ENCODE measurements around the gene DNAH11.
A peak's percentile ranks its signal among the peaks of the same experiment; 100 is the strongest.

DNAH11 gene

DNA sequence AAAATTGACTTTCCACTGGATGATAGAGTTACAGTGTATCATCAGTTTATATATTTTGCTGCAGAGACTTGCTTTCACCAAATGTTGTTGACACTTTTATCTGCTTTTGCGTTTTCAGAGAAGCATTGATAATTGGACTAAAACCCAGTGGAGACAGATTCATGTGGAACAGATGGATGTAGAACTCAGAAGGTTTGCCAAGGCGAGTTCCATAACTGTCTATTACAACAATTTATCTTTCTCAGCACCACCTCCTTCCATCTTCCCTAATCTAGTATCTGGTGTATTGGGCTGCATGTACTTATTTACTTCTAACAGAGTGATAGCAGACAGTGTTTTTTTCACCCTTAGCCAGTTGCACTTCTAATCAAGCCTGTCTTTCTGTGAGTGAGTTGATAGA lies 73.3 kb downstream of the DNAH11 start:
- Histone ChIP-seq H3K9ac (ENCODE audit: low read length) (no peak overlapping the region), H3K4me3 (ENCODE audit: low read depth, low read length) (no peak overlapping the region), H3K14ac (ENCODE audit: low read length) (no peak overlapping the region), H3K27ac (ENCODE audit: low read depth, low read length) (no peak overlapping the region), H2BK120ac (ENCODE audit: insufficient read depth, low read length, poor library complexity) (no peak overlapping the region), H3K9me3 (ENCODE audit: insufficient read depth, low read depth, low read length) (no peaks in the 10 kb centered on the region), H2BK12ac (ENCODE audit: low read length) (no peak overlapping the region), H4K91ac (ENCODE audit: low read depth, low read length) (no peak overlapping the region), H4K8ac (ENCODE audit: low read depth, low read length) (no peak overlapping the region), H3K27me3 (ENCODE audit: insufficient read depth, low read length) (no peaks in the 10 kb centered on the region), H3K79me2 (ENCODE audit: control insufficient read depth, insufficient read depth, low read length, poor library complexity) (no peaks in the 10 kb centered on the region), H2BK5ac (ENCODE audit: low read depth, low read length, poor library complexity) (no peak overlapping the region), H3K36me3 (ENCODE audit: control insufficient read depth in 1 of 2, insufficient read depth in 2 of 2, low read length in 2 of 2) (no peaks in the 10 kb centered on the region), H3K4me2 (ENCODE audit: low read length) (no peak overlapping the region), H3K23ac (ENCODE audit: low read length) (no peak overlapping the region), H3K18ac (ENCODE audit: low read length) (no peak overlapping the region), H3K79me1 (ENCODE audit: low read length) (peaks cover 11% of the 10 kb centered on the region), H2AFZ (ENCODE audit: insufficient read depth, low read length, poor library complexity) (no peak overlapping the region), H3K4me1 (ENCODE audit: control insufficient read depth in 1 of 2, insufficient read depth in 2 of 2, low read length in 2 of 2) (peaks cover 12% of the 10 kb centered on the region in 2 experiments), H4K12ac (ENCODE audit: low read depth, low read length) (no peak overlapping the region), H2AK5ac (ENCODE audit: low read length) (no peak overlapping the region), H3K4ac (ENCODE audit: low read depth, low read length) (no peak overlapping the region)
- no CpG with 5 or more reads among the region's 2 CpGs for WGBS (ENCODE audit: extremely low coverage, insufficient coverage, insufficient read length)
- DNase-seq, result no peak

GRCh38 chr7:21616796-21617436 lies 74.1 kb downstream of the DNAH11 start:
- DNase-seq, result peak; percentile 37 to 90
- H3K79me2 ChIP-seq (ENCODE audit: control insufficient read depth, insufficient read depth, low read length, poor library complexity), result no peaks in the 10 kb centered on the region
- H3K4me1 ChIP-seq (ENCODE audit: control insufficient read depth in 1 of 2, insufficient read depth in 2 of 2, low read length in 2 of 2), result peaks cover 12% of the 10 kb centered on the region in 2 experiments
- H3K18ac ChIP-seq (ENCODE audit: low read length), result no peak overlapping the region
- H3K9me3 ChIP-seq (ENCODE audit: insufficient read depth, low read depth, low read length), result no peaks in the 10 kb centered on the region
- no peak overlapping the region for H4K8ac ChIP-seq (ENCODE audit: low read depth, low read length)
- H3K4ac ChIP-seq (ENCODE audit: low read depth, low read length), result no peak overlapping the region
- no peak overlapping the region for H2AFZ ChIP-seq (ENCODE audit: insufficient read depth, low read length, poor library complexity)
- H3K4me2 ChIP-seq (ENCODE audit: low read length), result no peak overlapping the region
- H3K14ac ChIP-seq (ENCODE audit: low read length), result no peak overlapping the region
- no peak overlapping the region for H3K9ac ChIP-seq (ENCODE audit: low read length)
- no peak overlapping the region for H3K23ac ChIP-seq (ENCODE audit: low read length)
- no peak overlapping the region for H2BK120ac ChIP-seq (ENCODE audit: insufficient read depth, low read length, poor library complexity)
- H4K91ac ChIP-seq (ENCODE audit: low read depth, low read length), result no peak overlapping the region
- H3K4me3 ChIP-seq (ENCODE audit: low read depth, low read length), result no peak overlapping the region
- H2AK5ac ChIP-seq (ENCODE audit: low read length), result no peak overlapping the region
- H4K12ac ChIP-seq (ENCODE audit: low read depth, low read length), result no peak overlapping the region
- peaks cover 11% of the 10 kb centered on the region for H3K79me1 ChIP-seq (ENCODE audit: low read length)
- H3K36me3 ChIP-seq (ENCODE audit: control insufficient read depth in 1 of 2, insufficient read depth in 2 of 2, low read length in 2 of 2), result no peaks in the 10 kb centered on the region
- no CpG with 5 or more reads among the region's 7 CpGs for whole genome bisulfite sequencing (ENCODE audit: extremely low coverage, insufficient coverage, insufficient read length)
- peak overlapping the region; percentile 9 for H3K27ac ChIP-seq (ENCODE audit: low read depth, low read length)
- H2BK12ac ChIP-seq (ENCODE audit: low read length), result no peak overlapping the region
- H2BK5ac ChIP-seq (ENCODE audit: low read depth, low read length, poor library complexity), result peak overlapping the region; percentile 57
- H3K27me3 ChIP-seq (ENCODE audit: insufficient read depth, low read length), result no peaks in the 10 kb centered on the region

GRCh38 chr7:21617513-21617912 lies 74.7 kb downstream of the DNAH11 start:
- Histone ChIP-seq H3K9ac (ENCODE audit: low read length) (no peak overlapping the region), H4K8ac (ENCODE audit: low read depth, low read length) (peak overlapping the region; percentile 53), H2BK12ac (ENCODE audit: low read length) (no peak overlapping the region), H4K91ac (ENCODE audit: low read depth, low read length) (peak overlapping the region; percentile 68), H3K4me3 (ENCODE audit: low read depth, low read length) (no peak overlapping the region), H3K4me2 (ENCODE audit: low read length) (no peak overlapping the region), H3K18ac (ENCODE audit: low read length) (no peak overlapping the region), H3K23ac (ENCODE audit: low read length) (no peak overlapping the region), H2AK5ac (ENCODE audit: low read length) (no peak overlapping the region), H3K79me1 (ENCODE audit: low read length) (peaks cover 11% of the 10 kb centered on the region), H3K4ac (ENCODE audit: low read depth, low read length) (no peak overlapping the region), H2AFZ (ENCODE audit: insufficient read depth, low read length, poor library complexity) (no peak overlapping the region), H3K14ac (ENCODE audit: low read length) (no peak overlapping the region), H3K4me1 (ENCODE audit: control insufficient read depth in 1 of 2, insufficient read depth in 2 of 2, low read length in 2 of 2) (peaks cover 12% of the 10 kb centered on the region in 2 experiments), H3K79me2 (ENCODE audit: control insufficient read depth, insufficient read depth, low read length, poor library complexity) (no peaks in the 10 kb centered on the region), H3K9me3 (ENCODE audit: insufficient read depth, low read depth, low read length) (no peaks in the 10 kb centered on the region), H2BK5ac (ENCODE audit: low read depth, low read length, poor library complexity) (peak overlapping the region; percentile 57), H3K27me3 (ENCODE audit: insufficient read depth, low read length) (no peaks in the 10 kb centered on the region), H3K27ac (ENCODE audit: low read depth, low read length) (peak overlapping the region; percentile 74), H4K12ac (ENCODE audit: low read depth, low read length) (no peak overlapping the region), H3K36me3 (ENCODE audit: control insufficient read depth in 1 of 2, insufficient read depth in 2 of 2, low read length in 2 of 2) (no peaks in the 10 kb centered on the region), H2BK120ac (ENCODE audit: insufficient read depth, low read length, poor library complexity) (peak overlapping the region; percentile 81)
- peak in 1 of 2 donors; percentile 54 for DNase-seq
- no CpG with 5 or more reads among the region's 3 CpGs for WGBS (ENCODE audit: extremely low coverage, insufficient coverage, insufficient read length)

DNA sequence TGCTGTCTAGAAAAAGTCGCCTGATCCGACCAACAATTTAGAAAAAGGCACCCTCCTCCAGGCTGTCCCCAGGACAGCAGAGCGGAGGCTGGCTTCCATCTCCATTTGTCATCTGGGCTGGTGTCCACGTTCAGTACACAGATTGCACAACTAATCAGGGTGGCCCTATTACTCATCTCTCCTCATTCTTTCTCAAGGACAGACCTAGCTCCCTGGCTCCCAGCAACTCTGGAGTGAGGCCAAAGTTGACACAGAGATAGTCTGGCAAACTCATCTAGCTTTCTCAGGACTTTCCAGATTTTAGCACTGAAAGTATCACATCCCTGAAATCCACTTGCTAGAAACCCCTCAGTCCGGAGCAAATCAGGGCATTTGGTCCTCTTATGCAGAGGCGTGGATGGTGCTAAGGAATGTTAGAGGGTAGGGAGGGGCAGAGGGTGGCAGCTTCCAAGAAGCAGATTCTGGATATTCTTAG lies 75.1 kb downstream of the DNAH11 start:
- Histone ChIP-seq H2AFZ (ENCODE audit: insufficient read depth, low read length, poor library complexity) (no peak overlapping the region), H2BK5ac (ENCODE audit: low read depth, low read length, poor library complexity) (peak overlapping the region; percentile 56), H3K18ac (ENCODE audit: low read length) (peak overlapping the region; percentile 54), H3K9ac (ENCODE audit: low read length) (no peak overlapping the region), H2BK120ac (ENCODE audit: insufficient read depth, low read length, poor library complexity) (peak overlapping the region; percentile 81), H3K79me1 (ENCODE audit: low read length) (peaks cover 11% of the 10 kb centered on the region), H3K14ac (ENCODE audit: low read length) (peak overlapping the region; percentile 42), H4K91ac (ENCODE audit: low read depth, low read length) (peak overlapping the region; percentile 55), H4K12ac (ENCODE audit: low read depth, low read length) (no peak overlapping the region), H3K9me3 (ENCODE audit: insufficient read depth, low read depth, low read length) (no peaks in the 10 kb centered on the region), H2AK5ac (ENCODE audit: low read length) (no peak overlapping the region), H4K8ac (ENCODE audit: low read depth, low read length) (peak overlapping the region; percentile 21), H3K27ac (ENCODE audit: low read depth, low read length) (peak overlapping the region; percentile 74), H3K4me3 (ENCODE audit: low read depth, low read length) (no peak overlapping the region), H3K27me3 (ENCODE audit: insufficient read depth, low read length) (no peaks in the 10 kb centered on the region), H3K4me1 (ENCODE audit: control insufficient read depth in 1 of 2, insufficient read depth in 2 of 2, low read length in 2 of 2) (peaks cover 12% of the 10 kb centered on the region in 2 experiments), H2BK12ac (ENCODE audit: low read length) (no peak overlapping the region), H3K4me2 (ENCODE audit: low read length) (no peak overlapping the region), H3K4ac (ENCODE audit: low read depth, low read length) (no peak overlapping the region), H3K36me3 (ENCODE audit: control insufficient read depth in 1 of 2, insufficient read depth in 2 of 2, low read length in 2 of 2) (no peaks in the 10 kb centered on the region), H3K23ac (ENCODE audit: low read length) (no peak overlapping the region), H3K79me2 (ENCODE audit: control insufficient read depth, insufficient read depth, low read length, poor library complexity) (no peaks in the 10 kb centered on the region)
- peak; percentile 89 to 96 for DNase-seq
- no CpG with 5 or more reads among the region's 6 CpGs for WGBS (ENCODE audit: extremely low coverage, insufficient coverage, insufficient read length)

Measured in trophoblast cell (in vitro differentiated cells and primary cell).